ENCODE data around the gene TAT.

DNA sequence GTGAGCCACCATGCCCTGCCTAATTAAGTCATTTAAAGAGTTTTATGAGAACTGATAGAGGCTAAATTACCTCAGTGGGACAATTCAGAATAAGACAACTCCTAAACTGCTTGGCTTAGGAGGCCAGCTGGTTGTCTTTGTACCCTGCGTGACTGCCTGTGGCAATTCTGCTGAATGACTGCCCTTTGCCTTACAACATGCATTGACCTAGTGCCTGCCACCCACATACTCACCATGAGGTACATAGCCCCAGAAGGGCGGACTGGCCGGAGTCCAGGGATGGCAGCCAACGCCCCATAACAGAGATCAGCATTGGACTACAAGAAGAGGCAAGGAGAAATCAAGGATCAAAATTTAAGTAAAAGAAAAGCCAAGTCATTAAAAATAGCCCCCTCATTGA, 7.3 kb downstream of the TAT start:
- TF ChIP-seq, protein P1, sequence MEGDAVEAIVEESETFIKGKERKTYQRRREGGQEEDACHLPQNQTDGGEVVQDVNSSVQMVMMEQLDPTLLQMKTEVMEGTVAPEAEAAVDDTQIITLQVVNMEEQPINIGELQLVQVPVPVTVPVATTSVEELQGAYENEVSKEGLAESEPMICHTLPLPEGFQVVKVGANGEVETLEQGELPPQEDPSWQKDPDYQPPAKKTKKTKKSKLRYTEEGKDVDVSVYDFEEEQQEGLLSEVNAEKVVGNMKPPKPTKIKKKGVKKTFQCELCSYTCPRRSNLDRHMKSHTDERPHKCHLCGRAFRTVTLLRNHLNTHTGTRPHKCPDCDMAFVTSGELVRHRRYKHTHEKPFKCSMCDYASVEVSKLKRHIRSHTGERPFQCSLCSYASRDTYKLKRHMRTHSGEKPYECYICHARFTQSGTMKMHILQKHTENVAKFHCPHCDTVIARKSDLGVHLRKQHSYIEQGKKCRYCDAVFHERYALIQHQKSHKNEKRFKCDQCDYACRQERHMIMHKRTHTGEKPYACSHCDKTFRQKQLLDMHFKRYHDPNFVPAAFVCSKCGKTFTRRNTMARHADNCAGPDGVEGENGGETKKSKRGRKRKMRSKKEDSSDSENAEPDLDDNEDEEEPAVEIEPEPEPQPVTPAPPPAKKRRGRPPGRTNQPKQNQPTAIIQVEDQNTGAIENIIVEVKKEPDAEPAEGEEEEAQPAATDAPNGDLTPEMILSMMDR (IDR thresholded peaks at IDR 0.05): no peak
- no peak for TF ChIP-seq POLR2A (IDR thresholded peaks at IDR 0.05)

Data from adrenal gland (tissue), 5 donors.